ENCODE measurements around the gene MEIS2.

MEIS2 gene

DNA sequence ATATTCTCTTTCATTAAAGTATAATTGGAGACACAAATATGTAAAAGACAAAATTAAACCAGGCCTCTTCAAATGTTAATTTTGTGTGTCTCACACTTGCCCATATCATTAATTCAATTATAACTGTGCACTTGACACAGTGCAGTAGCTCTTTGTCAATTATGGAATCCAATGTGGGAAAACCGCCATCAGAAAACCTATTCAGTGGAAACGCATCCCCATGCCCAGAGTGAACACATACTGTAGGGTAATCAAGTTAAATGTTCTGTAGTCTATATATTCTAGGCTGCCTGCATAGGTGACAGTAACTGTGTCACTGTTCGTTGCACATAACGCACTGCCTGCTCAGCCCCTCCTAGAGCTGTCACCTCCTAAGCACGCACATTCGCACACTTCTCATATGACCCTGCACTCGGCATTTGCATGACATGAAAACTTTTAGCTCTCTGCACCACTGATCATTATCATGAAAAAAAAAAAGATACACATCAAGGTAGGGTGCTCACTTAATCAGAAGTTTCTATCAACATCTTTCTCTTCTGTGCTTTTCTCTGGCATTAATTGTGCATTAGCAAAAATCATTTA is 63.2 kb downstream of the MEIS2 start:
- ChIA-PET CTCF (interaction anchor here (1.3 kb wide), 1 partner anchor 22 kb away, joined by 5 read pairs; no protein-coding TSS in a partner anchor), POLR2A (interaction anchor here (0.9 to 1.6 kb wide), 2 partner anchors 12 to 74 kb away, joined by 3 to 4 read pairs; no protein-coding TSS in a partner anchor)
- no peak for DNase-seq (ENCODE audit: extremely low spot score)
- TF ChIP-seq L3MBTL2 (conservative IDR thresholded peaks at IDR 0.05) (no peak), TARDBP (IDR thresholded peaks at IDR 0.05) (no peak), FOXK2 (IDR thresholded peaks at IDR 0.05) (no peak), SP1 (IDR thresholded peaks at IDR 0.05) (no peak), NFRKB (IDR thresholded peaks at IDR 0.05) (no peak)

DNA sequence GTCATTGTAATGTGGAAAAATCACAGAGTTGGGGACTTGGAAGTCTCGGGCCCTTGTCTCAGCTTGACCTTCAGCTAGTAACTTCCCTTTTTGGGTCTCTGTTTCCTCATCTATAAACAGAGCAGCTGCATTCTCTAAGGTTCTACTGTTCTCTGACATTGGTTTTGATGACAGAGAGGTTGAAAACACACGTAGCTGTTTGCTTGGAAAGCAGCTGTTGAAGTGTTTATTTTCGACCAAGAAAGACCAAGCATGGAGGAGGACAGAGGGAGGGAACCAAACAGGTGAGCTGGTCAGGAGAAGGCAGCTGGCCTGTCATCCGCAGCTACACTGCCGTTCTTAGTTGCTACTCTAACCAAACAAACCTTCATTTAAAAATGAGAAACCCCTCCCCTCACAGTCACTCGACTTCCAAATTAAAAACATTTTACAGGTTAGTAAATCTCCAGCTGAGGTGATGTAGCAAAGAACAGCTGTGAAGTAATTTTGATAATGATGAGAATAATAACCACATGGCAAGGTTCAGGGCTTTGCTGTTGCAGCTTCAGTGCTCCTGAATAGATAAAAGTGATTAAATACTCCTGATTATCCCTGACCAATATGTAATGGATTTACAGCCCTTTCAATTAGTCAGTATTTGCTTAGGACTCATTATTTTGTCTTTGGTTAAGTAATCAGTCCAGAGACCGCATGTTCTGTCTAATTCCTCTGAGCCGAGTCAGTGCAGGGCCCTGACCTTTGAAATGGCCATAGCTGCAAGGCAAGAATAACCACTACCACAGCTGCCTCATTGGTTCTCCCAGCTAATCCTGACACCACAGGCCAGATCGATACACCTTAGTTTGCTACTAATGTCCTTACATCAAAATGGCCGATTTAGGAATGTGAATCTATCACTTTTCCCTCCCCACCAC is 65.3 kb downstream of the MEIS2 start:
- TF ChIP-seq FOXM1 (IDR thresholded peaks at IDR 0.05; ENCODE audit: borderline replicate concordance) (no peak), HDGF (IDR thresholded peaks at IDR 0.05; ENCODE audit: borderline replicate concordance) (no peak), NFRKB (IDR thresholded peaks at IDR 0.05) (no peak), BHLHE40 (IDR thresholded peaks at IDR 0.05; ENCODE audit: borderline replicate concordance) (no peak), LEF1 (IDR thresholded peaks at IDR 0.05; ENCODE audit: borderline replicate concordance) (no peak), FOXK2 (IDR thresholded peaks at IDR 0.05) (no peak), TARDBP (IDR thresholded peaks at IDR 0.05) (no peak), ELF4 (IDR thresholded peaks at IDR 0.05) (no peak), L3MBTL2 (conservative IDR thresholded peaks at IDR 0.05) (no peak)
- TF ChIP-seq, protein P1, sequence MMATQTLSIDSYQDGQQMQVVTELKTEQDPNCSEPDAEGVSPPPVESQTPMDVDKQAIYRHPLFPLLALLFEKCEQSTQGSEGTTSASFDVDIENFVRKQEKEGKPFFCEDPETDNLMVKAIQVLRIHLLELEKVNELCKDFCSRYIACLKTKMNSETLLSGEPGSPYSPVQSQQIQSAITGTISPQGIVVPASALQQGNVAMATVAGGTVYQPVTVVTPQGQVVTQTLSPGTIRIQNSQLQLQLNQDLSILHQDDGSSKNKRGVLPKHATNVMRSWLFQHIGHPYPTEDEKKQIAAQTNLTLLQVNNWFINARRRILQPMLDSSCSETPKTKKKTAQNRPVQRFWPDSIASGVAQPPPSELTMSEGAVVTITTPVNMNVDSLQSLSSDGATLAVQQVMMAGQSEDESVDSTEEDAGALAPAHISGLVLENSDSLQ (IDR thresholded peaks at IDR 0.05): no peak
- no peak for DNase-seq (ENCODE audit: extremely low spot score)
- POLR2A ChIA-PET: interaction anchor here (1.6 kb wide), 1 partner anchor 10 kb away, joined by 4 read pairs; no protein-coding TSS in a partner anchor
- CTCF ChIA-PET: no interaction called here

DNA sequence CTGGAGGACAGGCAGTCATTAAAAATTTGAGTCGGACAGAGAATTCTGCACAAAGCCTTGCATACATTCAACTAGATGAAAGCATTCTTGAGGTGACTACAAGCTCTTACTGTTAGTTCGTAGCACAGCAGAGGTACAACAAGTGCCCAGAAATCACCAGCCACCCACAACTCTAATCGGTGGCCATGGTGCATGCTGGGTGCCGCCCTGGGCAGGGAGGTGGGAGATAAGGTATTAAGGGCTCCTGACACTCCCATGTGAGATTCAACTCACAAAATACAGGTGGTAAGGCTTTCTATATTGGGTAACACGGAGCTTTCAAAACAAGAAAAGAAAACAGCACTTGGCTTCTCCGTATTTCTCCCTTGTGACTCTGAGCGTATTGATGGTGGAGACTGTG is 66.0 kb downstream of the MEIS2 start:
- ChIA-PET CTCF (interaction anchor here (0.5 kb wide), 1 partner anchor 109 kb away, joined by 3 read pairs; no protein-coding TSS in a partner anchor), POLR2A (no interaction called here)
- TF ChIP-seq CTBP1 (IDR thresholded peaks at IDR 0.05; ENCODE audit: borderline replicate concordance): no peak
- no peak for DNase-seq (ENCODE audit: extremely low spot score)

DNA sequence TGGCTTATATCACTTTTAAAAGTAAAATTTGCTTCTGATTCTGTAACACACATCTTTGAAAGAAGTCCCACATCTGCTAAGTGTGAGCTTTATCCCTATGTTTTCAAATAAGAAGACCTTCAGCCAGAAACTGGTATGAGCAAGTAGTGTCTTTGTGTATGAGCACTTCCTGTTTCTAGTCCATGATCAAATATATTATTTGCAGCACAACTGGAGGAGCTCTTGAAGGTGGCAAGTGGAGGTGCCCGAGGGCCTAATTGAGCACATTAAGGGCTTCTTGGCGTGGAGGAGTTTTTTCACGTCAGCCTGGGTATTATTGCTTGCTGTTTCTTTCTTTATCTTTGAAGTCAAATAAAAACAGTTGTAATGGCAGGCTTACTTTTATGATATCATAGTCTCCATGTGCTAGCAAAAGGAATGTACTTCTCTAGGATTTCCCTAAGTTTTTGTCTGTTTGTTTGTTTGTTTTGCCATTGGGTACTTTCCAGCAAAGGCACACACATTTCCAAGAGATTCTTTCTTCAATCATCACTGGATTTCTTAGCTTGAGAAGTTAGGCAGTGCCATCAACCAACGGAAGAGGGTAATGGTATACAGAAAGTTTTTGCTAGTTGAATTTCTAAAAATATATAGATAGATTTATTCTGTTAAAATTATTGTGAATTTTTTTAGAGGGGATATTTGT is 68.1 kb downstream of the MEIS2 start:
- DNase-seq (ENCODE audit: extremely low spot score): no peak
- CTCF ChIA-PET: no interaction called here
- TF ChIP-seq FOXA1 (IDR thresholded peaks at IDR 0.05): no peak
- TF ChIP-seq SP1 (IDR thresholded peaks at IDR 0.05): no peak
- TF ChIP-seq HDGF (IDR thresholded peaks at IDR 0.05; ENCODE audit: borderline replicate concordance): no peak
- no peak for TF ChIP-seq ELF4 (IDR thresholded peaks at IDR 0.05)
- TF ChIP-seq ZNF384 (IDR thresholded peaks at IDR 0.05): no peak
- TF ChIP-seq FOXM1 (IDR thresholded peaks at IDR 0.05; ENCODE audit: borderline replicate concordance): no peak
- TF ChIP-seq ARNT (IDR thresholded peaks at IDR 0.05): no peak
- no peak for TF ChIP-seq TARDBP (IDR thresholded peaks at IDR 0.05)
- TF ChIP-seq LEF1 (IDR thresholded peaks at IDR 0.05; ENCODE audit: borderline replicate concordance): no peak
- no peak for TF ChIP-seq NFRKB (IDR thresholded peaks at IDR 0.05)
- no peak for TF ChIP-seq BHLHE40 (IDR thresholded peaks at IDR 0.05; ENCODE audit: borderline replicate concordance)
- TF ChIP-seq, protein P1 (IDR thresholded peaks at IDR 0.05): no peak
- no peak for TF ChIP-seq SUZ12 (IDR thresholded peaks at IDR 0.05)
- TF ChIP-seq FOXK2 (IDR thresholded peaks at IDR 0.05): no peak
- POLR2A ChIA-PET: no interaction called here

DNA sequence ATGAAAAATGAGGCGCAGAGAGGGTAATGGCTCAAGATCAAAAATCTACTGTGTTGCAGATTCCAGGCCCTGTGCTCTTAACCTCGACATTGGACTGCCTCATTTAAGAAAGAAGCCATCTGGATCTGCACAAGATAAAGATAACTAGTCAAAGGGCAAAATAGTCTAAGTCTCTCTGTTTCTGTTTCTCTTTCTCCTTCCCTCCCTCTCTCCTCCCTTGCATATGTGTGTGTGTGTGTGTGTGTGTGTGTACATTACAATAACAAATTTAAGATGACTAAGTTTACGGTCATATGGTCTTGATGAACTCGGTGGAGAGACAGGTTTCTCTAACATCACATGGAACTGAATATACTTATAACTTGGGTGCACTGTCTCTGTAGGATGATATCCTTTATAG is 69.2 kb downstream of the MEIS2 start:
- POLR2A ChIA-PET: no interaction called here
- TF ChIP-seq NFRKB (IDR thresholded peaks at IDR 0.05): no peak
- TF ChIP-seq FOXM1 (IDR thresholded peaks at IDR 0.05; ENCODE audit: borderline replicate concordance): no peak
- no peak for TF ChIP-seq ARNT (IDR thresholded peaks at IDR 0.05)
- no peak for TF ChIP-seq LEF1 (IDR thresholded peaks at IDR 0.05; ENCODE audit: borderline replicate concordance)
- no peak for TF ChIP-seq ELF4 (IDR thresholded peaks at IDR 0.05)
- no peak for TF ChIP-seq SP1 (IDR thresholded peaks at IDR 0.05)
- no peak for TF ChIP-seq TARDBP (IDR thresholded peaks at IDR 0.05)
- TF ChIP-seq CTBP1 (IDR thresholded peaks at IDR 0.05; ENCODE audit: borderline replicate concordance): no peak
- TF ChIP-seq, protein P1 (IDR thresholded peaks at IDR 0.05): no peak
- CTCF ChIA-PET: interaction anchor here (0.6 kb wide), 1 partner anchor 47 kb away, joined by 3 read pairs; no protein-coding TSS in a partner anchor
- DNase-seq (ENCODE audit: extremely low spot score): no peak

Measured in HEK293T (cell line).